HEK293 (cell line): ENCODE results near the gene RTBDN.

ENCODE experiments used
- BCL6B ChIP-seq: fragments of 450-650 bp; formaldehyde crosslinking; IDR thresholded peaks from 2 replicates; pipeline ENCODE4 v1.5.1; 2017; ENCODE audit warnings: missing biosample characterization, missing genetic modification characterization
- EGR2 ChIP-seq: fragments of 450-650 bp; formaldehyde crosslinking; IDR thresholded peaks from 2 replicates; pipeline ENCODE4 v1.5.1; 2016; ENCODE audit warnings: low read depth, missing biosample characterization, missing genetic modification characterization
- KLF10 ChIP-seq: fragments of 450-650 bp; IDR thresholded peaks from 2 replicates; pipeline ENCODE4 v1.5.1; 2018; ENCODE audit warnings: missing biosample characterization, mild to moderate bottlenecking, missing genetic modification characterization
- KLF8 ChIP-seq: fragments of 450-650 bp; formaldehyde crosslinking; IDR thresholded peaks from 2 replicates; pipeline ENCODE4 v1.5.1; 2016; ENCODE audit warnings: missing biosample characterization, missing genetic modification characterization
- KLF9 ChIP-seq: fragments of 450-650 bp; formaldehyde crosslinking; IDR thresholded peaks from 2 replicates; pipeline ENCODE4 v1.5.1; 2016; ENCODE audit warnings: missing biosample characterization, missing genetic modification characterization, low read depth
- MYNN ChIP-seq: fragments of 450-650 bp; formaldehyde crosslinking; IDR thresholded peaks from 2 replicates; pipeline ENCODE4 v1.5.1; 2016; ENCODE audit warnings: missing biosample characterization, missing genetic modification characterization, borderline replicate concordance
- PRDM2 ChIP-seq: fragments of 450-650 bp; formaldehyde crosslinking; IDR thresholded peaks from 2 replicates; pipeline ENCODE4 v1.5.1; 2016; ENCODE audit warnings: missing biosample characterization, missing genetic modification characterization, borderline replicate concordance
- SCRT2 ChIP-seq: fragments of 450-650 bp; formaldehyde crosslinking; IDR thresholded peaks from 2 replicates; pipeline ENCODE4 v1.5.1; 2016; ENCODE audit warnings: missing biosample characterization, missing genetic modification characterization
- TRIM28 ChIP-seq: IDR thresholded peaks from 2 replicates; pipeline ENCODE4 v1.6.1; 2011; ENCODE audit warnings: low read length, control low read depth, borderline replicate concordance
- ZBTB17 ChIP-seq: fragments of 450-650 bp; formaldehyde crosslinking; IDR thresholded peaks from 2 replicates; pipeline ENCODE4 v1.5.1; 2016; ENCODE audit warnings: missing biosample characterization, missing genetic modification characterization
- ZBTB20 ChIP-seq: fragments of 450-650 bp; formaldehyde crosslinking; IDR thresholded peaks from 2 replicates; pipeline ENCODE4 v1.5.1; 2016; ENCODE audit warnings: missing biosample characterization, missing genetic modification characterization
- ZBTB21 ChIP-seq: fragments of 450-650 bp; formaldehyde crosslinking; IDR thresholded peaks from 2 replicates; pipeline ENCODE4 v1.5.1; 2017; ENCODE audit warnings: missing biosample characterization, missing genetic modification characterization
- ZBTB8A ChIP-seq: fragments of 450-650 bp; formaldehyde crosslinking; IDR thresholded peaks from 2 replicates; pipeline ENCODE4 v1.5.1; 2016; ENCODE audit warnings: missing biosample characterization, missing genetic modification characterization
- ZNF112 ChIP-seq: fragments of 450-650 bp; formaldehyde crosslinking; IDR thresholded peaks from 2 replicates; pipeline ENCODE4 v1.5.0; 2017; ENCODE audit warnings: missing biosample characterization, missing genetic modification characterization
- ZNF133 ChIP-seq: fragments of 450-650 bp; formaldehyde crosslinking; IDR thresholded peaks from 2 replicates; pipeline ENCODE4 v1.5.1; 2016; ENCODE audit warnings: missing biosample characterization, missing genetic modification characterization
- ZNF16 ChIP-seq: fragments of 450-650 bp; formaldehyde crosslinking; IDR thresholded peaks from 2 replicates; pipeline ENCODE4 v1.5.1; 2016; ENCODE audit warnings: low read depth, missing biosample characterization, missing genetic modification characterization
- ZNF19 ChIP-seq: fragments of 450-650 bp; formaldehyde crosslinking; IDR thresholded peaks from 2 replicates; pipeline ENCODE4; 2016; ENCODE audit warnings: missing biosample characterization, missing genetic modification characterization, low read depth
- ZNF335 ChIP-seq: fragments of 450-650 bp; formaldehyde crosslinking; conservative IDR thresholded peaks from 2 replicates; pipeline ENCODE4 v1.5.1; 2016; ENCODE audit warnings: missing biosample characterization, missing genetic modification characterization
- ZNF350 ChIP-seq: fragments of 450-650 bp; formaldehyde crosslinking; IDR thresholded peaks from 2 replicates; pipeline ENCODE4 v1.5.0; 2017; ENCODE audit warnings: missing biosample characterization, mild to moderate bottlenecking, missing genetic modification characterization
- ZNF354C ChIP-seq: fragments of 450-650 bp; formaldehyde crosslinking; IDR thresholded peaks from 2 replicates; pipeline ENCODE4 v1.5.1; 2016; ENCODE audit warnings: missing biosample characterization, missing genetic modification characterization, low read depth, borderline replicate concordance
- ZNF488 ChIP-seq: fragments of 450-650 bp; formaldehyde crosslinking; IDR thresholded peaks from 2 replicates; pipeline ENCODE4 v1.5.1; 2016; ENCODE audit warnings: missing biosample characterization, missing genetic modification characterization
- ZNF518A ChIP-seq: fragments of 450-650 bp; formaldehyde crosslinking; conservative IDR thresholded peaks from 2 replicates; pipeline ENCODE4 v1.5.1; 2016; ENCODE audit warnings: low read depth, missing biosample characterization, missing genetic modification characterization
- ZNF660 ChIP-seq: fragments of 450-650 bp; IDR thresholded peaks from 2 replicates; pipeline ENCODE4 v1.5.1; 2018; ENCODE audit warnings: missing biosample characterization, mild to moderate bottlenecking, missing genetic modification characterization
- ZNF664 ChIP-seq: fragments of 450-650 bp; formaldehyde crosslinking; IDR thresholded peaks from 2 replicates; pipeline ENCODE4 v1.5.1; 2016; ENCODE audit warnings: missing biosample characterization, missing genetic modification characterization
- ZSCAN30 ChIP-seq: fragments of 450-650 bp; IDR thresholded peaks from 2 replicates; pipeline ENCODE4 v1.5.1; 2018; ENCODE audit warnings: missing biosample characterization, mild to moderate bottlenecking, missing genetic modification characterization, moderate library complexity

Gene RTBDN

GRCh38 chr19:12789904-12790619 lies 44.3 kb downstream of the RTBDN start (continued):
- TF ChIP-seq ZNF518A: no peak
- no peak for TF ChIP-seq ZNF354C
- peak; percentile 62 for TF ChIP-seq ZNF335 (tag by site-specific recombination)
- TF ChIP-seq BCL6B: no peak
- TF ChIP-seq ZBTB20 (tag by site-specific recombination): peak; percentile 96
- no peak for TF ChIP-seq ZNF16 (tag by site-specific recombination)
- no peak for TF ChIP-seq PRDM2
- TF ChIP-seq KLF10 (tag by site-specific recombination): peak; percentile 85
- peak; percentile 100 for TF ChIP-seq ZBTB8A (tag by site-specific recombination)
- 0 out of 2 replicates have a peak, but pooled peaks have one; percentile 10 for TF ChIP-seq ZBTB21 (tag by site-specific recombination)
- TF ChIP-seq MYNN (tag by site-specific recombination): peak; percentile 87; the same call in 1 of the 2 replicates
- TF ChIP-seq ZNF19: no peak
- peak; percentile 64 for TF ChIP-seq KLF9 (tag by site-specific recombination)
- TF ChIP-seq EGR2 (tag by site-specific recombination): peak; percentile 86
- no peak for TF ChIP-seq ZNF488
- no peak for TF ChIP-seq TRIM28
- TF ChIP-seq ZSCAN30 (tag by site-specific recombination): peak; percentile 94
- no peak for TF ChIP-seq ZNF664 (tag by site-specific recombination)
- TF ChIP-seq KLF8 (tag by site-specific recombination): peak; percentile 92
- TF ChIP-seq ZNF660 (tag by site-specific recombination): peak; percentile 76; the same call in 1 of the 2 replicates
- TF ChIP-seq ZNF133 (tag by site-specific recombination): no peak
- TF ChIP-seq SCRT2: peak; percentile 69
- TF ChIP-seq ZBTB17: peak; percentile 94
- TF ChIP-seq ZNF350: no peak
- TF ChIP-seq ZNF112 (tag by site-specific recombination): no peak
